DND-41 (cell line): ENCODE results near the gene RIN2.

Source experiments
- ATAC-seq: fragments of 200-7000 bp; cut with Tn5 transposase; 3 replicates; pipeline ENCODE4 v1.9.1; 2021; ENCODE audit warnings: low read depth; ENCODE audit not compliant: insufficient read depth
- DNase-seq: peaks from one replicate; pipeline ENCODE4 v3.0.0-alpha.2; 2020
- H2AFZ ChIP-seq: 2 replicates; pipeline ENCODE4 v1.6.0; 2012; ENCODE audit warnings: low read depth, low read length
- H3K27ac ChIP-seq: 2 replicates; pipeline ENCODE4 v1.5.1; 2012; ENCODE audit warnings: low read length, inconsistent platforms
- H3K27me3 ChIP-seq: fragments of 200-600 bp; sonication (generic); 2 replicates; pipeline ENCODE4 v1.6.0; 2012; ENCODE audit warnings: low read length, mild to moderate bottlenecking, inconsistent platforms; ENCODE audit not compliant: insufficient read depth, poor library complexity
- H3K36me3 ChIP-seq: 2 replicates; pipeline ENCODE4 v1.5.1; 2012; ENCODE audit warnings: low read length, inconsistent platforms; ENCODE audit not compliant: insufficient read depth
- H3K4me1 ChIP-seq: 2 replicates; pipeline ENCODE4 v1.5.1; 2012; ENCODE audit warnings: mild to moderate bottlenecking, low read length; ENCODE audit not compliant: insufficient read depth
- H3K4me2 ChIP-seq: 2 replicates; pipeline ENCODE4 v1.6.0; 2012; ENCODE audit warnings: mild to moderate bottlenecking, moderate library complexity, low read length, inconsistent platforms; ENCODE audit not compliant: insufficient read depth
- H3K4me3 ChIP-seq, 2 experiments: fragments of 200-600 bp in 1 of 2; shearing (Covaris generic) in 1 of 2; 2 replicates each; pipeline ENCODE4 v1.5.1; 2012 to 2016; ENCODE audit warnings: inconsistent platforms in 2 of 2, low read length in 2 of 2, mild to moderate bottlenecking in 2 of 2, low read depth in 1 of 2, moderate library complexity in 1 of 2
- H3K79me2 ChIP-seq: 2 replicates; pipeline ENCODE4 v1.6.0; 2012; ENCODE audit warnings: low read length, inconsistent platforms; ENCODE audit not compliant: insufficient read depth
- H3K9ac ChIP-seq: 2 replicates; pipeline ENCODE4 v1.6.0; 2012; ENCODE audit warnings: low read depth, mild to moderate bottlenecking, inconsistent platforms, low read length, moderate library complexity
- H3K9me3 ChIP-seq: 2 replicates; pipeline ENCODE4 v1.5.1; 2012; ENCODE audit warnings: low read length, moderate library complexity, mild to moderate bottlenecking, inconsistent platforms; ENCODE audit not compliant: insufficient read depth, severe bottlenecking
- H4K20me1 ChIP-seq: 2 replicates; pipeline ENCODE4 v1.6.0; 2012; ENCODE audit warnings: low read length; ENCODE audit not compliant: insufficient read depth
- EZH2 ChIP-seq: IDR thresholded peaks from 3 replicates; pipeline ENCODE4 v1.6.1; 2012; ENCODE audit warnings: borderline replicate concordance, low read depth, mild to moderate bottlenecking, moderate library complexity, low read length, inconsistent platforms; ENCODE audit not compliant: severe bottlenecking
- TF ChIP-seq, protein P1 (sequence below): IDR thresholded peaks from 2 replicates; pipeline ENCODE4 v1.5.1; 2012; ENCODE audit warnings: borderline replicate concordance, low read length, moderate library complexity, mild to moderate bottlenecking; ENCODE audit not compliant: poor library complexity, severe bottlenecking; ENCODE audit errors: extremely low read depth

RIN2 gene

GRCh38 chr20:19769507-19769906 lies 11.4 kb downstream of the RIN2 start:
- TF ChIP-seq, protein P1, sequence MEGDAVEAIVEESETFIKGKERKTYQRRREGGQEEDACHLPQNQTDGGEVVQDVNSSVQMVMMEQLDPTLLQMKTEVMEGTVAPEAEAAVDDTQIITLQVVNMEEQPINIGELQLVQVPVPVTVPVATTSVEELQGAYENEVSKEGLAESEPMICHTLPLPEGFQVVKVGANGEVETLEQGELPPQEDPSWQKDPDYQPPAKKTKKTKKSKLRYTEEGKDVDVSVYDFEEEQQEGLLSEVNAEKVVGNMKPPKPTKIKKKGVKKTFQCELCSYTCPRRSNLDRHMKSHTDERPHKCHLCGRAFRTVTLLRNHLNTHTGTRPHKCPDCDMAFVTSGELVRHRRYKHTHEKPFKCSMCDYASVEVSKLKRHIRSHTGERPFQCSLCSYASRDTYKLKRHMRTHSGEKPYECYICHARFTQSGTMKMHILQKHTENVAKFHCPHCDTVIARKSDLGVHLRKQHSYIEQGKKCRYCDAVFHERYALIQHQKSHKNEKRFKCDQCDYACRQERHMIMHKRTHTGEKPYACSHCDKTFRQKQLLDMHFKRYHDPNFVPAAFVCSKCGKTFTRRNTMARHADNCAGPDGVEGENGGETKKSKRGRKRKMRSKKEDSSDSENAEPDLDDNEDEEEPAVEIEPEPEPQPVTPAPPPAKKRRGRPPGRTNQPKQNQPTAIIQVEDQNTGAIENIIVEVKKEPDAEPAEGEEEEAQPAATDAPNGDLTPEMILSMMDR: no peak
- TF ChIP-seq EZH2: no peak
- H3K27me3 ChIP-seq: no peaks in the 10 kb centered on the region
- no peaks in the 10 kb centered on the region for H3K79me2 ChIP-seq
- H3K9me3 ChIP-seq: no peaks in the 10 kb centered on the region
- no peak overlapping the region for H3K9ac ChIP-seq
- ATAC-seq (no peak), DNase-seq (no peak)
- no peaks in the 10 kb centered on the region for H3K4me1 ChIP-seq
- no peaks in the 10 kb centered on the region for H4K20me1 ChIP-seq
- H3K27ac ChIP-seq: no peak overlapping the region
- H3K4me3 ChIP-seq: no peak overlapping the region
- H3K4me2 ChIP-seq: no peak overlapping the region
- no peaks in the 10 kb centered on the region for H3K36me3 ChIP-seq
- no peak overlapping the region for H2AFZ ChIP-seq

DNA sequence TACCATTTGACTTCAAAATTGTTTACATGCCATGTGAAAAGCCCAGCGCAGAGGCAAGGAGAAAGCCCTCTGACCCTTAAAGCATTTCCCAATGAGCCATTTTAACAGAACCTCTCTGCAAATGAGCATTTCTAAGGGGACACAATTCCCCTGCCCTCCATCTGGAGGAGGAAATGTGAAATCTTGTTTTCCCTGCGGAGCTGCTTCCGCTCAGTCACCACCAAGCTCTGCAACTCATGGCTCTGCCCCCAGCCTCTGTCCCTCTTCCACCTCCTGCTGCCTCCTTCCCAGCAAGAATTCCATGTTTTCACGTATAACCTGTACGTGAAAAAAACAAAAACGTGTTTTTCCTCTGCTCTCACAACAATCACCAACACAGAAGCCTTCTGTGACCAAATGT lies 12.3 kb downstream of the RIN2 start:
- Histone ChIP-seq H4K20me1 (no peaks in the 10 kb centered on the region), H2AFZ (no peak overlapping the region), H3K27me3 (no peaks in the 10 kb centered on the region), H3K36me3 (no peaks in the 10 kb centered on the region), H3K9me3 (no peaks in the 10 kb centered on the region), H3K9ac (no peak overlapping the region), H3K4me1 (no peaks in the 10 kb centered on the region), H3K4me3 (no peak overlapping the region), H3K27ac (no peak overlapping the region), H3K79me2 (no peaks in the 10 kb centered on the region), H3K4me2 (no peak overlapping the region)
- no peak for DNase-seq
- ATAC-seq: no peak
- TF ChIP-seq, protein P1: no peak
- TF ChIP-seq EZH2: no peak

GRCh38 chr20:19771031-19771430 lies 13.0 kb downstream of the RIN2 start:
- H3K9ac ChIP-seq: no peak overlapping the region
- H4K20me1 ChIP-seq: no peaks in the 10 kb centered on the region
- no peaks in the 10 kb centered on the region for H3K9me3 ChIP-seq
- no peak overlapping the region for H2AFZ ChIP-seq
- no peak for ATAC-seq
- H3K27ac ChIP-seq: no peak overlapping the region
- no peaks in the 10 kb centered on the region for H3K27me3 ChIP-seq
- TF ChIP-seq EZH2: no peak
- TF ChIP-seq, protein P1: no peak
- no peaks in the 10 kb centered on the region for H3K79me2 ChIP-seq
- DNase-seq: no peak
- no peaks in the 10 kb centered on the region for H3K4me1 ChIP-seq
- H3K4me3 ChIP-seq: no peak overlapping the region
- H3K4me2 ChIP-seq: no peak overlapping the region
- no peaks in the 10 kb centered on the region for H3K36me3 ChIP-seq

DNA sequence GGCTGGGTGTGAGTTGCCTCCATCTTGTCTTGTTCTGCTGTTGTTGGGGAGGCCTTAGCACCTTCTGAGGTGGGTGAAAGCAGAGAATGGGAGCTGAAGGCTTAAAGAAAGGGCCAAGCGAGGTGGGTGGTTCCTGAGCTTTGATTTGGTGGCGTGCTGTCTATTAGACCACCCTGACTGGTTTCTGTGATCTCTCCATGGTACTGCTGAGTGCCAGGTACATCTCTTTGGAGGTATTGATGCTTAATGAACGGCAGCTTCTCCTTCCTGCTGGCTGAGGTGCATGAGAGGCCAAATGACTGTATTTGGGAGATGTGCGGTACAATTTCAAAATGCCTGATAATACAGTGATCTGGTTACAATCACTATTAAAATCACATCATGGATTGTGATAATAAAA lies 15.4 kb downstream of the RIN2 start:
- no peaks in the 10 kb centered on the region for H3K79me2 ChIP-seq
- no peak overlapping the region for H2AFZ ChIP-seq
- no peak overlapping the region for H3K27ac ChIP-seq
- TF ChIP-seq, protein P1: no peak
- TF ChIP-seq EZH2: no peak
- H3K4me3 ChIP-seq: no peak overlapping the region
- H3K9ac ChIP-seq: no peak overlapping the region
- DNase-seq: no peak
- no peaks in the 10 kb centered on the region for H3K27me3 ChIP-seq
- no peaks in the 10 kb centered on the region for H3K4me1 ChIP-seq
- ATAC-seq: no peak
- H3K9me3 ChIP-seq: no peaks in the 10 kb centered on the region
- no peak overlapping the region for H3K4me2 ChIP-seq
- H3K36me3 ChIP-seq: no peaks in the 10 kb centered on the region
- no peaks in the 10 kb centered on the region for H4K20me1 ChIP-seq
